Measurements from ENCODE around the gene GATAD2A.

Gene GATAD2A

GRCh38 chr19:19535311-19536191 is 130.1 kb downstream of the GATAD2A start:
- H3K4me3 ChIP-seq (ENCODE audit: low read depth, low read length): no peak overlapping the region
- no peak for TF ChIP-seq CTCF (IDR thresholded peaks at IDR 0.05; ENCODE audit: low read depth, low read length, missing control alignments)
- no peak for DNase-seq (ENCODE audit: low read depth)

GRCh38 chr19:19537075-19538048 is 131.9 kb downstream of the GATAD2A start:
- H3K4me3 ChIP-seq (ENCODE audit: low read depth, low read length): no peak overlapping the region
- DNase-seq (ENCODE audit: low read depth): no peak
- TF ChIP-seq CTCF (IDR thresholded peaks at IDR 0.05; ENCODE audit: low read depth, low read length, missing control alignments): no peak

GRCh38 chr19:19538061-19538784 is 132.7 kb downstream of the GATAD2A start, which contains the start of gene CILP2:
Gene CILP2 (plus strand): TSS chr19:19538265. CDS start chr19:19538350, 85 bp downstream.
- no peak for TF ChIP-seq CTCF (IDR thresholded peaks at IDR 0.05; ENCODE audit: low read depth, low read length, missing control alignments)
- no peak within 1 kb of the TSS for H3K4me3 ChIP-seq (ENCODE audit: low read depth, low read length)
- no peak for DNase-seq (ENCODE audit: low read depth)

- DNase-seq (ENCODE audit: low read depth): no peak
- no peak overlapping the region for H3K4me3 ChIP-seq (ENCODE audit: low read depth, low read length)
- TF ChIP-seq CTCF (IDR thresholded peaks at IDR 0.05; ENCODE audit: low read depth, low read length, missing control alignments): no peak
Measured at GRCh38 chr19:19538785-19539166, 133.3 kb downstream of the GATAD2A start.

GRCh38 chr19:19539698-19540063 is 134.2 kb downstream of the GATAD2A start:
- H3K4me3 ChIP-seq (ENCODE audit: low read depth, low read length): no peak overlapping the region
- TF ChIP-seq CTCF (IDR thresholded peaks at IDR 0.05; ENCODE audit: low read depth, low read length, missing control alignments): no peak
- DNase-seq (ENCODE audit: low read depth): no peak

- H3K4me3 ChIP-seq (ENCODE audit: low read depth, low read length): no peak overlapping the region
- TF ChIP-seq CTCF (IDR thresholded peaks at IDR 0.05; ENCODE audit: low read depth, low read length, missing control alignments): no peak
- peak; percentile 55 for DNase-seq (ENCODE audit: low read depth)
Measured at GRCh38 chr19:19540064-19540714, 134.7 kb downstream of the GATAD2A start.
